Osteoblast (primary cell): ENCODE data around the gene ZNF296. TPM values are rescaled to one million over a fixed set of nuclear protein-coding genes. Genes with fewer than 3 reads are reported as not detected.

Experiments used
- DNase-seq: peaks from one replicate; pipeline ENCODE4 v3.0.0; 2011; ENCODE audit warnings: low spot score, mixed read lengths; ENCODE audit not compliant: insufficient read length; ENCODE audit errors: missing footprints
- H2AFZ ChIP-seq: 2 replicates; pipeline ENCODE4 v1.6.0; 2011; ENCODE audit warnings: mild to moderate bottlenecking, low read length
- H3K27ac ChIP-seq: 2 replicates; pipeline ENCODE4 v1.5.1; 2011; ENCODE audit warnings: mild to moderate bottlenecking, low read depth, low read length, moderate library complexity
- H3K27me3 ChIP-seq: 2 replicates; pipeline ENCODE4 v1.6.0; 2012; ENCODE audit warnings: mild to moderate bottlenecking, control low read depth, inconsistent platforms, low read length, moderate library complexity; ENCODE audit not compliant: insufficient read depth
- H3K36me3 ChIP-seq: 2 replicates; pipeline ENCODE4 v1.5.1; 2011; ENCODE audit warnings: mild to moderate bottlenecking, low read length, control low read depth, moderate library complexity; ENCODE audit not compliant: insufficient read depth
- H3K4me1 ChIP-seq: 2 replicates; pipeline ENCODE4 v1.5.1; 2011; ENCODE audit warnings: mild to moderate bottlenecking, low read length, control low read depth, moderate library complexity; ENCODE audit not compliant: insufficient read depth
- H3K4me2 ChIP-seq: 2 replicates; pipeline ENCODE4 v1.6.0; 2011; ENCODE audit warnings: mild to moderate bottlenecking, low read length; ENCODE audit not compliant: insufficient read depth
- H3K4me3 ChIP-seq: fragments of 200-600 bp; sonication (generic); 3 replicates; pipeline ENCODE4 v1.5.1; 2012; ENCODE audit warnings: mild to moderate bottlenecking, low read length, inconsistent platforms; ENCODE audit not compliant: insufficient read depth
- H3K79me2 ChIP-seq: 2 replicates; pipeline ENCODE4 v1.6.0; 2012; ENCODE audit warnings: mild to moderate bottlenecking, low read length, control low read depth, inconsistent platforms; ENCODE audit not compliant: insufficient read depth
- H3K9me3 ChIP-seq: 2 replicates; pipeline ENCODE4 v1.5.1; 2011; ENCODE audit warnings: low read depth, low read length, control low read depth
- H4K20me1 ChIP-seq: 2 replicates; pipeline ENCODE4 v1.6.0; 2012; ENCODE audit warnings: mild to moderate bottlenecking, low read length, control low read depth; ENCODE audit not compliant: insufficient read depth
- CTCF ChIP-seq: IDR thresholded peaks from 2 replicates; pipeline ENCODE4 v1.5.1; 2011; ENCODE audit warnings: mild to moderate bottlenecking, low read depth, low read length, moderate library complexity; ENCODE audit errors: extremely low read depth
- total RNA-seq: library from RNA; depleted of rRNA; stranded (reverse); fragments of >200 nt; gene quantifications from 2 replicates; pipeline ENCODE4 v1.2.3, GENCODE V29; 2012

ZNF296 gene
- total RNA-seq, 1 donor, result not detected

DNA sequence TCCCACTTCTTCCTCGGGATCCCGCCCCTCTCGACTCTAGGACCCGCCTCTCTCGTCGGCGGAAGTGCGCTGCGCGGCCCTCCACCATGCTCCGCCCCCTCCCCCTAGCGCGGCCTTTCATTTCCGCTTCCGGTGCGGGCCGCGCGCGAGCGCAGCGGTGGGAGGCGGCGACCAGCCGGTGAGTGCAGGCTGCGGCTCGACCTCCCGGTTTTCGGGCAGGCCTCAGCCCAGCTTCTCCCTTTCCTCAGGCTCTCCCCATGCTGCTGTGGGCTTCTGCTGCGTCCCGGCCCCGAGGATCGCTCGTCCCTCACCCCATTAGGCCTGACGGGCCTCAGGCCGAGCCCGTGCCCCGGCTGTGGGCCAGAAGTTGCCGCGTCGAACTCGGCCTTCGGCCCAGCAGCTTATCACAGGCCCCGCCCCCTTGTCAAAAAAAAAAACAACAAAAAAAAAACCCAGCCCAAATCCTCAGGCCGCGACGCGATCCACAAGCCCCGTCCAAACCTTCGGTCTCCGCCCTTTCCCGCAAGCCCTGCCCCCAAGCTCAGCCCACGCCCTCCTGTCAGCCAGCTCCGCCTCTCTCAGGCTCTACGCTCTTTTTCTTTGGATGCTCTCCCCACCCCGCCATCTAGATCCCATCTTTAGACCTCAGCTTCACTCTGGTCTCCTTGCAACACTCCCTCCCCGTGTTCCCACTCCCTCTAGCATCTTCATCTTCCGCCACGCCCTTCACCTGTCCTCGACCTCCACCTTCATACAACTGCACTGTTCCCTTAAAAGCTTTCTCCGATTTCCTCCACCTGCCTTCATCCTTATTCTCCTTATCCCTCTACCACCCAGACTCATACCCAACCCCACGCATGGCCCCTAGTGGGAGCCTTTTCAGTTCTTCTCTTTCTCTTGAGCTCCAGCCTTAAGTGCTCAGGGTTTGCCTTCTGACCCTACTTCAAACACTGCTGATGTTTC, 37.1 kb downstream of the ZNF296 start, which contains the start of gene CLASRP:
Gene CLASRP, plus strand, starts transcription at position 115 of the 963 bp plus-strand sequence. CDS start 1,168 bp downstream, outside the sequence.
- H3K27me3 ChIP-seq, result no peaks in the 10 kb centered on the region

GRCh38 chr19:45037393-45038169, 38.7 kb downstream of the ZNF296 start:
- Histone ChIP-seq H2AFZ (no peak overlapping the region), H4K20me1 (peaks cover 26% of the 10 kb centered on the region), H3K27ac (no peak overlapping the region), H3K4me2 (no peak overlapping the region), H3K36me3 (peaks cover 43% of the 10 kb centered on the region), H3K4me1 (peaks cover 11% of the 10 kb centered on the region), H3K4me3 (no peak overlapping the region), H3K27me3 (no peaks in the 10 kb centered on the region), H3K79me2 (peaks cover 33% of the 10 kb centered on the region), H3K9me3 (no peaks in the 10 kb centered on the region)
- peak; percentile 54 for DNase-seq
- no peak for TF ChIP-seq CTCF

More for the DNA sequence above, 37.1 kb downstream of the ZNF296 start, which contains the start of gene CLASRP:
- no peak for TF ChIP-seq CTCF
- Histone ChIP-seq H3K27ac (peak within 1 kb of the TSS; percentile 97), H4K20me1 (peaks cover 28% of the 10 kb centered on the region), H3K79me2 (peaks cover 46% of the 10 kb centered on the region), H3K9me3 (no peaks in the 10 kb centered on the region), H3K4me2 (peak within 1 kb of the TSS; percentile 93), H3K4me3 (peak within 1 kb of the TSS; percentile 99), H3K36me3 (peaks cover 45% of the 10 kb centered on the region), H2AFZ (peak within 1 kb of the TSS; percentile 88), H3K4me1 (peaks cover 11% of the 10 kb centered on the region)
- DNase-seq, result peak; percentile 98

GRCh38 chr19:45035755-45036154, 40.5 kb downstream of the ZNF296 start:
- no peak overlapping the region for H3K27ac ChIP-seq
- H3K36me3 ChIP-seq, result peaks cover 35% of the 10 kb centered on the region
- peaks cover 16% of the 10 kb centered on the region for H3K79me2 ChIP-seq
- no peak for DNase-seq
- no peak overlapping the region for H3K4me2 ChIP-seq
- TF ChIP-seq CTCF, result no peak
- H3K9me3 ChIP-seq, result no peaks in the 10 kb centered on the region
- H3K27me3 ChIP-seq, result no peaks in the 10 kb centered on the region
- H3K4me1 ChIP-seq, result peaks cover 11% of the 10 kb centered on the region
- peaks cover 14% of the 10 kb centered on the region for H4K20me1 ChIP-seq
- H3K4me3 ChIP-seq, result no peak overlapping the region
- H2AFZ ChIP-seq, result no peak overlapping the region
